ENCODE measurements around the gene MAPK8IP3. TPM values are rescaled to one million over a fixed set of nuclear protein-coding genes. Genes with fewer than 3 reads are reported as not detected.
A peak's percentile ranks its signal among the peaks of the same experiment; 100 is the strongest.

Gene MAPK8IP3
- total and polyA plus RNA-seq, 7 donors, result 11.7 to 31.6 (median 22.6) TPM

DNA sequence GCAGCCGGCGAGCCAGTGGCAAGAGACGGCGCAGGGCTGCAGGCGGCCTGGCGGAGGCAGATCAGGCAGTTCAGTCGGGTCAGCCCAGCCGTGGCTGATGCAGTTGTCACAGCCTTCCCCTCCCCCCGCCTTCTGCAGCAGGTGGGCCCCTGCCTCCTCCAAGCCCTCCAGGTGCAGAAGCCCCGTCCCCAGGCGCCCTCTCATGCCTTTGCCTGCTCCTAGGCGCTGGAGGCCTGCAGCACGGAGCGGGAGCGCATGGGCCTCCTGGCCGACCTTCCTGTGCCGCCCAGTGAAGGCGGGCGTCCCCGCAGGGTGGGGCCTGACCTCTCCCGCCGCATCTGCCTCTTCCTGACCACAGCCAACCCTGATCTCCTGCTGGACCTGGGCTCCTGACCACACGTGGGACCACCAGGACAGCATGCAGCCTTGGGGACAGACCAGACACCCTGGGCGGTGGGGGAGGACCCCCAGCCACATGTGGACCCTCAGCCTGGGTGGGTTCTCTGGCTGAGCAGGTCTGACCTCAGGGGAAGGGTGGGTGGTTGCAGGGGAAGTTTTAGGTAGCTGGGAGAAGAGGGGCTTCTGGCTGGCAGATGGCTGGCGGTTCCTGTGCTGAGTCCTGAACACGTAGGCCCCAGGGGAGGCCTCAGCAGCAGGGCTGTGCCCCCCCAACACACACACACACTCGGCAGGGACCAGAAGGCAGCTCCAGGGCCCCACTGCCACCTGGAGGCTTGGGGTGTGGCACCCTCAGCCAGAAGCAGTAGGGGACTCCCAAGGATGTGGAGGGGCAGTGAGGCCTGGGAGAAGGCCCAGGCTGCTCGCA, 70.1 kb downstream of the MAPK8IP3 start:
- 70 to 75% (median 70%) methylated on average over 26 to 28 of the region's 28 CpGs for WGBS, 3 donors
- H3K27ac ChIP-seq, result no peak overlapping the region
- TF ChIP-seq, protein P1, sequence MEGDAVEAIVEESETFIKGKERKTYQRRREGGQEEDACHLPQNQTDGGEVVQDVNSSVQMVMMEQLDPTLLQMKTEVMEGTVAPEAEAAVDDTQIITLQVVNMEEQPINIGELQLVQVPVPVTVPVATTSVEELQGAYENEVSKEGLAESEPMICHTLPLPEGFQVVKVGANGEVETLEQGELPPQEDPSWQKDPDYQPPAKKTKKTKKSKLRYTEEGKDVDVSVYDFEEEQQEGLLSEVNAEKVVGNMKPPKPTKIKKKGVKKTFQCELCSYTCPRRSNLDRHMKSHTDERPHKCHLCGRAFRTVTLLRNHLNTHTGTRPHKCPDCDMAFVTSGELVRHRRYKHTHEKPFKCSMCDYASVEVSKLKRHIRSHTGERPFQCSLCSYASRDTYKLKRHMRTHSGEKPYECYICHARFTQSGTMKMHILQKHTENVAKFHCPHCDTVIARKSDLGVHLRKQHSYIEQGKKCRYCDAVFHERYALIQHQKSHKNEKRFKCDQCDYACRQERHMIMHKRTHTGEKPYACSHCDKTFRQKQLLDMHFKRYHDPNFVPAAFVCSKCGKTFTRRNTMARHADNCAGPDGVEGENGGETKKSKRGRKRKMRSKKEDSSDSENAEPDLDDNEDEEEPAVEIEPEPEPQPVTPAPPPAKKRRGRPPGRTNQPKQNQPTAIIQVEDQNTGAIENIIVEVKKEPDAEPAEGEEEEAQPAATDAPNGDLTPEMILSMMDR (IDR thresholded peaks at IDR 0.05), result no peak
- peak in 1 of 2 donors; percentile 19 for DNase-seq
- H3K36me3 ChIP-seq (ENCODE audit: insufficient read depth in 1 of 2, low read depth in 1 of 2), result peaks cover 0 to 61% of the 10 kb centered on the region in 2 donors
- H3K27me3 ChIP-seq (ENCODE audit: insufficient read depth in 3 of 3, low read length in 2 of 3), result no peaks in the 10 kb centered on the region
- no peak overlapping the region for H3K4me3 ChIP-seq
- H3K9me3 ChIP-seq, result no peaks in the 10 kb centered on the region
- no peak for ATAC-seq
- H3K4me1 ChIP-seq, result peaks cover 27% of the 10 kb centered on the region
- intact Hi-C loops (cut with DNase I), result loop anchor here in 1 of 2 donors (10.0 kb wide), 1 partner anchor 169 kb away; the partner anchor contains the start of gene MSRB1

DNA sequence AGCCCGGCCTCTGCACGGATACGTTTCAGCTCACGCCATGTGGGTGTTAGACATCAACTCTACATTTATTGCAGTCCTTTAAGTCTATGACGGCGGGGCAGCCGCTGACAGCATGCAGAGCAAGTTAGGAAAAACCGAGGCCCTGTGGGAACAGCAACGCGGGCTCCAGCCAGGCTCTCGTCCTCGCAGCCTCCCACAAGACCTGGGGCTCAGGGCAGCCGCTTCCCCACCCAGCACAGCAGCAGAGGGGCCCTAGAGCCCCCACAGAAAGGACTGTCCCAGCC, 70.6 kb downstream of the MAPK8IP3 start:
- Histone ChIP-seq H3K27me3 (ENCODE audit: insufficient read depth in 3 of 3, low read length in 2 of 3) (no peaks in the 10 kb centered on the region), H3K9me3 (no peaks in the 10 kb centered on the region), H3K27ac (no peak overlapping the region), H3K4me1 (peaks cover 33% of the 10 kb centered on the region), H3K4me3 (no peak overlapping the region), H3K36me3 (ENCODE audit: insufficient read depth in 1 of 2, low read depth in 1 of 2) (peaks cover 0 to 63% of the 10 kb centered on the region in 2 donors)
- no peak for DNase-seq
- intact Hi-C loops (cut with DNase I), result loop anchor here in 1 of 2 donors (10.0 kb wide), 1 partner anchor 168 kb away; the partner anchor contains the start of gene MSRB1
- 66 to 79% (median 78%) methylated on average over 13 of the region's 13 CpGs for WGBS, 3 donors
- TF ChIP-seq, protein P1 (IDR thresholded peaks at IDR 0.05), result no peak
- no peak for ATAC-seq

DNA sequence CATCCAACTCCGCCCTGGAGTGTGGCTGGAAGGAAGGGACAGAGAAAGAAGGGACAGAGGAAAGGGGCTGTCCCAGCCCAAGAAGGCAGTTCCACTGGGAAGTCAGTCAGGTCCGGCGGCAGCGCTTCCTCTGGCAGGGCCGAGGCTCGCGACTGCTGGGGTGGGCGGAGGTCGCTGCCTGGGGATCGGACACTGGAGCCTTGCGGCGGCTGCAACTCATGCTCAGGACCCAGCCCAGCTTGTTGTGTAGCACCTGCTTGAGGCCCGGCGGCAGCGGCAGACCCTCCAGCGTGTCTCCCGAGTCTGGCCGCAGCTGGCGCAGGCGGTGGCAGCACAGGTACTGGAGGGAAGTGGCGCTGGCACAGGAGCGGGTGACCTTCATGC, 71.0 kb downstream of the MAPK8IP3 start:
- WGBS, 3 donors, result 75 to 84% (median 82%) methylated on average over 12 to 22 of the region's 22 CpGs
- Histone ChIP-seq H3K36me3 (ENCODE audit: insufficient read depth in 1 of 2, low read depth in 1 of 2) (peaks cover 0 to 63% of the 10 kb centered on the region in 2 donors), H3K4me3 (no peak overlapping the region), H3K27me3 (ENCODE audit: insufficient read depth in 3 of 3, low read length in 2 of 3) (no peaks in the 10 kb centered on the region), H3K27ac (no peak overlapping the region), H3K4me1 (peaks cover 35% of the 10 kb centered on the region), H3K9me3 (no peaks in the 10 kb centered on the region)
- intact Hi-C loops (cut with DNase I), result loop anchor here in 1 of 2 donors (10.0 kb wide), 1 partner anchor 168 kb away; the partner anchor contains the start of gene MSRB1
- ATAC-seq, result no peak
- TF ChIP-seq, protein P1 (IDR thresholded peaks at IDR 0.05), result no peak
- peak; percentile 16 to 46 for DNase-seq

DNA sequence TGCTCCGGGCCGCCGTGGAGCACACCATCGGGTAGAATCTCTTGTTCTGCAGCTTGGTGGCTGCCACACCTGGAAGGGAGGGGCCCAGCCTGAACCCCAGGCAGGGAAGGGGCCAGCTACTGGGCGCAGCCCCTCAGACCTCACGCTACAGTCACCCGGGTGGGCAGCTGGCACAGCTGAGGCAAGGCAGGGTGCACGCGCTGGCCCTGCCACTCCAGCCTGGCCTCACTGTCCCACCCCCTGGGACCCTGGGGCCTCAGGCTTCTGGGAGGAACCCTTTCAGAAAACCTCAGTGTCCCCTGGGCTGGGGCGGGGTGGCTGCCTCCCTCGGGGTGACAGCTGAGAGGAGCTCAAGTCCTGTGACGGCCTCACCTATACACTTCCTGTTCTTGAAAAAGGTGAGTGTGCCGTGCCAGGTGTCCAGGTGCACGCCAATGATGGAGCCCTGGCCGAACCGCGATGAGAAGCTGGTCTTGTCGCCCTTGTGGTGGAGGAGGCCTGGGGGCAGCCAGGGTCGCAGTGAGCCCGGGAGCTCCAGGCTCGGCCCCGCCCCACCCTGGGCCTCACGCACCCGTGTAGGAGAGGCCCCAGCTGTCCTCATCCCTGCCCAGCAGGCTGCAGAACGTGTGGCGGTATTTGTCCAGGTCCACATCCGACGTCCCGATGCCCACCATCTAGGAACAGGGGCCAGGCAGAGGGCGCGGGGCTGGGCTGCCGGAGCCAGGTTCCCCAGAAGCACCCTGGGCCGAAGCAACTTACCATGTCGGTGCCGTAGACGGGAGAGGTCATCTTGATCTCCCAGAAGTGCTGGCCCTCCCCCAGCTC, 71.6 kb downstream of the MAPK8IP3 start:
- 67 to 75% (median 69%) methylated on average over 26 to 36 of the region's 36 CpGs for WGBS, 3 donors
- Histone ChIP-seq H3K4me1 (peaks cover 35% of the 10 kb centered on the region), H3K27ac (no peak overlapping the region), H3K27me3 (ENCODE audit: insufficient read depth in 3 of 3, low read length in 2 of 3) (no peaks in the 10 kb centered on the region), H3K4me3 (no peak overlapping the region), H3K36me3 (ENCODE audit: insufficient read depth in 1 of 2, low read depth in 1 of 2) (peaks cover 0 to 63% of the 10 kb centered on the region in 2 donors), H3K9me3 (no peaks in the 10 kb centered on the region)
- DNase-seq (peak; percentile 23 to 57), ATAC-seq (no peak)
- intact Hi-C loops (cut with DNase I), result loop anchor here in 1 of 2 donors (10.0 kb wide), 1 partner anchor 167 kb away; the partner anchor contains the start of gene MSRB1
- TF ChIP-seq, protein P1 (IDR thresholded peaks at IDR 0.05), result no peak

Data from psoas muscle (tissue), 8 donors.